Activated T-helper 17 cell treated with anti-CD3 and anti-CD28 coated beads, Interleukin-2, amount 50 U/mL, for 72 hours (primary cell): ENCODE measurements around the gene UBE2H. TPM values are rescaled to one million over a fixed set of nuclear protein-coding genes. Genes with fewer than 3 reads are reported as not detected.
"Not testable (repeated sequence)": the region's sequence is repeated elsewhere in the genome, so short reads cannot be mapped to it uniquely, and the experiment has no call there.

Experiments used
- ATAC-seq: fragments of 150-1000 bp; cut with Tn5 transposase; replicated peaks from 2 replicates; pipeline ENCODE4 v1.10.0; 2021; ENCODE audit warnings: mild to moderate bottlenecking, moderate library complexity
- H3K27ac Mint-ChIP-seq: one replicate; pipeline ENCODE4 v1.8.0; 2022; ENCODE audit warnings: mixed read lengths
- H3K27me3 Mint-ChIP-seq: one replicate; pipeline ENCODE4 v1.8.0; 2022; ENCODE audit warnings: mixed read lengths
- H3K36me3 Mint-ChIP-seq: one replicate; pipeline ENCODE4 v1.8.0; 2022; ENCODE audit warnings: low read depth, mild to moderate bottlenecking, mixed read lengths
- H3K4me1 Mint-ChIP-seq: one replicate; pipeline ENCODE4 v1.8.0; 2022; ENCODE audit warnings: mixed read lengths
- H3K4me3 Mint-ChIP-seq: one replicate; pipeline ENCODE4 v1.8.0; 2022; ENCODE audit warnings: mild to moderate bottlenecking, mixed read lengths
- H3K9me3 Mint-ChIP-seq: one replicate; pipeline ENCODE4 v1.8.0; 2022; ENCODE audit warnings: mixed read lengths
- total RNA-seq, 2 donors: library from RNA; stranded (reverse); gene quantifications; one replicate each; pipeline ENCODE4 v1.2.3, GENCODE V29; 2022

UBE2H gene
- total RNA-seq, 2 donors from 2014 or later: 27.8 to 54.0 TPM

DNA sequence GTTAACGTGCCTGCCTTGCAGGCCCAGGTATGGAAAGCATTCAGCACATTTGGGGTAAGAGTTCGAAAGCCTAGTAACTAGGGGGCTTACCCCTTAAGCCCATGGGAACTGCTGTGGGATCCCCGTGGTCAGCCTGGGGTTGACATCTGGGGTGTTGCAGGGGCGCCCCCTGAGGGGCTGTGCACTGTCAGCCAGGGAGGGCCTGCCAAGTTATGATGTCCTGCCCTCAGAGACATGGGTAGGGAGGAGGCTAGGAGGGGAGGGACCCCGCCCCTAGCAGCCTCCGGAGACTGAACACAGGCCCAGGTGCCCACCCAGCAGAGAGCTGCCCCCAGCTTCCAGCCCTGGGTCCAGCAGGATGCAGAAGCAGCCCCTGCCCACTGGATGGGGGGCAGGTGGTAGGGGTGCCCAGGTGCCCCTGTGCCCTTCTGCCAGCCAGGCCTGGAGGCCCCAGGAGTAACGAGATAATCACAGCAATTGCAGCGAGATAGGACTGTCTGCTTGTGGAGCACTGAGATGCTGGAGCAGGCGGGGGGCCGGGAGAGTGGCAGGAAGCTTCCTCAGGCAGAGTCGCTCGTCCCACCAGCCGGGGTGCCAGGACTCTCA lies 153.3 kb downstream of the UBE2H start:
- no peaks in the 10 kb centered on the region for H3K36me3 Mint-ChIP-seq
- no peak overlapping the region for H3K4me3 Mint-ChIP-seq
- H3K4me1 Mint-ChIP-seq: no peaks in the 10 kb centered on the region

DNA sequence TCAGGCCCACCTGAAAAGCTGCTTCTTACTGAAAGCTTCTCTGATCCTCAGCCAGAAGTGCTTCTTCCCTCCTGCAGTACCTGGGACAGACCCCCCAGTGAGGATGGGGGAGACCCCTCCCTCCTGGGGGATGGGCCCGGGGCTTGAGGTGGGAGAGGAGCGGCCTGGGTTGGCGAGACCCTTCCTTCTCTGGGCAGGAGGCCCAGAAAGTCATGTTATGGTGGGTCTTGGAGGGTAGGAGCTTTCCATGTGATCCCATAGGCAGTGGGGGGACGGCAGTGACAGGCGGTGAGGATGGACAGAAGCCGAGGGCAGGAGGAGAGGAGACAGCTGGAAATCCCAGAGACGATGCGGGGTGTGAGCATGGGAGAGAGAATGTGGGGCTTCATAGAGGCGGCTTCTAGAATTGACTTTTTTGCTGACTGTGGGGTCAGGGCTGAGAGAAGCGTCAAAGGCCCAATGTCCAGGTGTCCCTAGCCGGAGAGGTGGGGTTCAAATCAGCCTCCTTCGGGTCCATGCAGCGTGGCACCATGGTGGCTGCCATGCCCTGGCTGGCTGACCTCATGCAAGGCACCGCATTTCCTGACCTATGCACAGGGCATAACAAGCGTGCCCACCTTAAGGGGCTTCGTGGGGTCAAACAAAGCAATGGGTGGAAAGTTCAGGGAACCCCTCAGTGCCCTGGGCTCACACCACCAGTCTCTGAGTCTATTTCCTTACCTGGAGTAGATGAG lies 154.0 kb downstream of the UBE2H start:
- H3K36me3 Mint-ChIP-seq: no peaks in the 10 kb centered on the region
- ATAC-seq: no peak
- no peak overlapping the region for H3K27ac Mint-ChIP-seq
- H3K9me3 Mint-ChIP-seq: no peaks in the 10 kb centered on the region
- no peaks in the 10 kb centered on the region for H3K27me3 Mint-ChIP-seq
- no peak overlapping the region for H3K4me3 Mint-ChIP-seq
- H3K4me1 Mint-ChIP-seq: no peaks in the 10 kb centered on the region

More for the DNA sequence above, 153.3 kb downstream of the UBE2H start:
- no peak for ATAC-seq
- no peaks in the 10 kb centered on the region for H3K9me3 Mint-ChIP-seq
- no peak overlapping the region for H3K27ac Mint-ChIP-seq
- no peaks in the 10 kb centered on the region for H3K27me3 Mint-ChIP-seq

DNA sequence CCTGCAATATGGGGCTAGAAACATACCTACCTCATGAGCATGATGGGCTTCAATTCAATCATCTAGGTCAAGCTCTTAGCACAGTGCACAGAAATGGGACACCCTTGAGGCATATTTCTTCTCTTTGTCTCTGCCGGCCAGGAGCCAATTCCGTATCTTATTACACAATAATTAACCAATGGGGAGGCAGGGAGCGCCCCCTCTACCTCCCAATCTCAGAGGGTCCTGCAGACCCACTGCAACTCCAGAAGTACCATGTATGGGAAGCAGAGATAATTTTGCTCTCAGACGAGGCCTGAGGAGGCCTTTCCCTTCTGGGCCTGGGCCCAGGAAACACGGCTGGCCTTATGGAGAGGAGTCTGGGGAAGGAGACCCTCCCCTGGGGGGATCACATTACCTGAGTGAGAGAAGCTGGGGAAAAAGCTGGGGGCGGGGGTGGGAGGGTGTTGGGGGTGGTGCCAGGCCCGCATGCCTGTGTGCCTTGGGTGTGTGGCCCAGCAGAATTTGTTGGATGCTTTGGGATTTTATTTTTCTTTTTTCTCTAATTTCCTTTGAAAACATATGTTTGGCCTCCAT lies 155.5 kb downstream of the UBE2H start:
- H3K4me1 Mint-ChIP-seq: no peaks in the 10 kb centered on the region
- no peaks in the 10 kb centered on the region for H3K27me3 Mint-ChIP-seq
- H3K4me3 Mint-ChIP-seq: no peak overlapping the region
- ATAC-seq: no peak
- no peaks in the 10 kb centered on the region for H3K9me3 Mint-ChIP-seq
- no peak overlapping the region for H3K27ac Mint-ChIP-seq
- H3K36me3 Mint-ChIP-seq: no peaks in the 10 kb centered on the region

DNA sequence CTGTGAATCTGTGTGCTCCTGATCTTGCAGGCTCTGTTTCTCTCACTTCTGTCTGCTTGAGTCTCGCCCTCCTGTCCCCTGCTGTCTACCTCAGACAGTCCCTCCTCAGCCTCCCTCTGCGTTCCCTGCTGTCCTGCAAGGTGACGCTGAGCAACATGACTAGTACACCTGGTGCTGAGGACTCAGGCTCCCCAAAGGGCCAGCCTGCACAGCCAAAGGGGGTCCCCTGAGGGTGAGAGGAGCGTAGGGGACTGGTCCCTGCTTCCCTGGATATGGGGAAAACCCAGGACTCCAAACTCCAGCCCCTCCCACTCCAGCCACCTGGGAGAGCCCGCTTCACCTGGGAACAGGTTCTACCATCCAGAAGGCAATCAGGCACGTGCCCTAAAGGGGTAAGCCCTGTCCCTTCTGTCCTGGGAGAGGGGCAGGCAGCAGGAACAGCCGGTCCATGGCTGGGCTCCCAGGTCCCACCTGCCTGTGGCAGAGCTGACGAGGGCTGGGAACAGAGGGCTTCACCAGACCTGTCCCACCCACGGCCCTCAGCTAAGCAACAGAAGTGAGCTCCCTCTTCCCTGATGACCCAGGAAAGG lies 156.5 kb downstream of the UBE2H start:
- ATAC-seq: no peak
- no peak overlapping the region for H3K27ac Mint-ChIP-seq
- H3K27me3 Mint-ChIP-seq: peaks cover 2% of the 10 kb centered on the region
- no peaks in the 10 kb centered on the region for H3K4me1 Mint-ChIP-seq
- no peak overlapping the region for H3K4me3 Mint-ChIP-seq
- no peaks in the 10 kb centered on the region for H3K36me3 Mint-ChIP-seq
- no peaks in the 10 kb centered on the region for H3K9me3 Mint-ChIP-seq

DNA sequence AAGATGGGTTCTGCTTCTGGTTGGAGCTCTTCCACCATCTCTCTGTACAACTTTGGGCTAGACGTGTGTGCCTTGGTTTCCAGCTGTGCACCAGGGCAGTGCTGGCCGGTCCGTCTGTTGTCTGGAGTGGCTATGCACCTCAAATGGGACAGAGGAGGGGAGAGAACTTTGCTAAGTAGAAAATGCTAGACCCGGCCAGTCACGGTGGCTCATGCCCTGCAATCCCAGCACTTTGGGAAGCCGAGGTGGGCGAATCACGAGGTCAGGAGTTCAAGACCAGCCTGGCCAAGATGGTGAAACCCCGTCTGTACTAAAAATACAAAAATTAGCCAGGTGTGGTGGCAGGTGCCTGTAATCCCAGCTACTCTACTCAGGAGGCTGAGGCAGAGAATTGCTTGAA lies 158.3 kb downstream of the UBE2H start:
- not testable (repeated sequence) for H3K36me3 Mint-ChIP-seq

DNA sequence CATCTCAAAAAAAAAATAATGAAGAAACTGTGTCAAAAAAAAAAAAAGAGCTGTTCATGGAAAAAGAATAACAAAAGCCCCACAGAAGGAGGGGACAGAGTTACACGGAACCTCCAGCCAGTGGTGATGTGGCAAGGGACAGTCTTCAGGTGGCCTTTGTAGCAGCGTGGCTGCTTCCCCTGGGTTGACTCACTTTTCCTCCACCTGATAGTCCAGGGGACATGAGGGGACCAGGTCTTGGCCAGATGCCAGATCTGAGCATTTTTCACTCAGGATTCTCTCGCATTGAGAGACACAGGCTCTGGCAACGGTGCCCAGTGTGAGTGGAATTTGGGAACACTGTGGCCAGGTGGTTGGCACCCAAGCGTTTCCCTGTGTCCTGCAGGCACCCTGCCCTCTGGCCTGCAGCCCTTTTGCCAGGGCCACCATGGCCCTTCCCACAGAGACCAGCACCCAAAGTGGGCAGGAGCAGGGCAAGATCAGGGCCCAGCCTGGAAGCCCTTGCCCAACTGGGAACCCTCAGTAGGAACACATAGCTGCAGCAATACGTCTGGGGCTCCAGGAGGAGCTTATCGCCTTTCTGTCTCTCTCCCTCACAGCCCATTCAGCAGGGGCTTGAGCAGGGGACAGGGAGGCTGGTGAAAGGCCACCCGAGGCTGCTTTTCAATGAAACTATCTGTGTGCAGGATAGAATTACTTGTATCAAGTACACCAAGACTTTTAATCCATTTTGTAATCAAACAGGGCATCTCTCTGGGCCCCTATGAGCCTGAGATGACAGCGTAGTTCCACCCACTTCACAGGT lies 159.1 kb downstream of the UBE2H start:
- Mint-ChIP-seq H3K27ac (no peak overlapping the region), H3K9me3 (no peaks in the 10 kb centered on the region), H3K4me3 (no peak overlapping the region), H3K27me3 (peaks cover 13% of the 10 kb centered on the region), H3K36me3 (no peaks in the 10 kb centered on the region), H3K4me1 (no peaks in the 10 kb centered on the region)
- ATAC-seq: no peak

More for the DNA sequence above, 158.3 kb downstream of the UBE2H start:
- not testable (repeated sequence) for H3K27ac Mint-ChIP-seq, H3K4me1 Mint-ChIP-seq, H3K4me3 Mint-ChIP-seq, H3K9me3 Mint-ChIP-seq, ATAC-seq
- H3K27me3 Mint-ChIP-seq: peaks cover 11% of the 10 kb centered on the region

DNA sequence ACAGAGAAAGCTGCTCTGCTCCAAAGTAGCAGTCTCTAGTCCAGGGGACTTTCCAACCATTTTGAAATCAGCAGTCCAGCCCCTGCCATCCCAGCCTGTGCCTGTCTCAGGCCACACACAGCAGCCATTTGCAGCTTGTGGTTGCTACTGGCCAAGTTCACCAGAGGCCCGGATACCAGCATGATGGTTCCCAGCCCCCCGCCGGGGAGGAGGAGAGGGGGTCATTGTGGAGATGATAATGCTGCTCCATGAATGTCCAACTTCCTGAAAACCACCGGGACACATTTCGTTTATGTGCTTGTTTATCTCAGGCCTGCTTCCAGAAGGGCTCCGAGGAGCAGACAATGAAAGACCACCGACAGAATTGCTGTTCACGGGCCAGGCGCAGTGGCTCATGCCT lies 160.0 kb downstream of the UBE2H start:
- peaks cover 14% of the 10 kb centered on the region for H3K27me3 Mint-ChIP-seq
- no peak overlapping the region for H3K27ac Mint-ChIP-seq
- H3K9me3 Mint-ChIP-seq: no peaks in the 10 kb centered on the region
- H3K36me3 Mint-ChIP-seq: no peaks in the 10 kb centered on the region
- H3K4me3 Mint-ChIP-seq: no peak overlapping the region
- ATAC-seq: no peak
- H3K4me1 Mint-ChIP-seq: no peaks in the 10 kb centered on the region

DNA sequence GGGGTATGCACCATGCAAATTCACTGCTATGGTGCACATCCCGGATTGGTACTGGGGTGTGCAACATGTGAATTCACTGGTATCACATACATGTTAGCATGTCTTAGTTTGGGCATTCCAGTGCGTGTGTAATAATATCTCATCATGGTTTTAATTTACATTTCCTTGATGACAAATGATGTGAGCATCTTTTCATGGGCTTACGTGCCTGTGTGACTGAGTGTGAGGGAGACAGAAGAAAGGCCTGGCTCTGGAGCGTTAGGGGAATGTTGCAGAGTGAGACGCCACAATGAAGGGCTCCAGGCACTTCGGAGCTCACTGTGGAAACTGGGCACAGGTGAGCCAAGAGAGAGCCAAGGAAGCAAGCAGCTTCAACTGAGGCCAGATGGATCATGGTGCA lies 162.6 kb downstream of the UBE2H start:
- H3K4me1 Mint-ChIP-seq: no peaks in the 10 kb centered on the region
- peaks cover 40% of the 10 kb centered on the region for H3K27me3 Mint-ChIP-seq
- H3K27ac Mint-ChIP-seq: no peak overlapping the region
- no peaks in the 10 kb centered on the region for H3K9me3 Mint-ChIP-seq
- peaks cover 7% of the 10 kb centered on the region for H3K36me3 Mint-ChIP-seq
- no peak for ATAC-seq
- no peak overlapping the region for H3K4me3 Mint-ChIP-seq

DNA sequence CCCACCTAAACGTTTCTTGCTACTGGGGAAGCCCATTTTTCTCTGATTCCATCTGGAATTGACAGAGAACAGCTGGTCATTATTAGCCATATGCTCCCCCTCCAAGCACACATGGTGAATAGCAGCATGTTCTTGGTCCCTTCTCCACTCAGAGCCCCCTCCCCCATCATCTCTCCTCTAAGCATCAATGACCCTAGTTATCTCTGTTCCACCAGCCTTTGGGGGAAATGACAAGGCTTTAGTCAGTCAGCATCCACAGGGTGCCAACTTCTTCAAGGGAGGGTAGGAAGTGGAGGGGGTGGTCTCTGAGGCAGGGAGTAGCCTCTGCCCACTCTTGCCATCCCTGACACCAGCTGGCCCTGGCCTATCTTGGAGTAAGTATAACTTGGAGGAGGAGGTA lies 163.1 kb downstream of the UBE2H start:
- H3K36me3 Mint-ChIP-seq: peaks cover 8% of the 10 kb centered on the region
- no peaks in the 10 kb centered on the region for H3K9me3 Mint-ChIP-seq
- H3K27ac Mint-ChIP-seq: no peak overlapping the region
- no peak overlapping the region for H3K4me3 Mint-ChIP-seq
- ATAC-seq: no peak
- H3K27me3 Mint-ChIP-seq: peaks cover 44% of the 10 kb centered on the region
- no peaks in the 10 kb centered on the region for H3K4me1 Mint-ChIP-seq

DNA sequence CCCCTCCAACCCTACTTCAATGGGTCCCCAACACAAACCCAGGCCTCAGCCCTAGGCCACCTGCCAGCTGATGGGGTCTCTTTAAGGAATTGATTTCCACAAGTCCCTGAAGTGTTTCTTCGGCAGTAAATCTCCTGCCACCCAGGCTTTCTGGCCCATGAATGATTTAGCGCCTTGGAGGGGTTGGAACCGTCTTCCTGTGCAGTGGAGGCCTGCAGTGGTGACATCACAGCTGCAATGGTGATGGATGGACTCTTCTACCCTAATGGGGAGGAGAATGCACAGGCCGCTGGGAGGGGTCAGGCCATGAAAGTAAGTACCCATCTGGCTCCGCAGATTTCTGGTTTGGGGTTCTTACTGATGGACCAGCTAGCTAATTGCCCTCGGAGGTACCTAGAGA lies 163.8 kb downstream of the UBE2H start:
- Mint-ChIP-seq H3K4me1 (no peaks in the 10 kb centered on the region), H3K9me3 (no peaks in the 10 kb centered on the region), H3K27me3 (peaks cover 44% of the 10 kb centered on the region), H3K36me3 (peaks cover 8% of the 10 kb centered on the region), H3K4me3 (no peak overlapping the region), H3K27ac (no peak overlapping the region)
- no peak for ATAC-seq

DNA sequence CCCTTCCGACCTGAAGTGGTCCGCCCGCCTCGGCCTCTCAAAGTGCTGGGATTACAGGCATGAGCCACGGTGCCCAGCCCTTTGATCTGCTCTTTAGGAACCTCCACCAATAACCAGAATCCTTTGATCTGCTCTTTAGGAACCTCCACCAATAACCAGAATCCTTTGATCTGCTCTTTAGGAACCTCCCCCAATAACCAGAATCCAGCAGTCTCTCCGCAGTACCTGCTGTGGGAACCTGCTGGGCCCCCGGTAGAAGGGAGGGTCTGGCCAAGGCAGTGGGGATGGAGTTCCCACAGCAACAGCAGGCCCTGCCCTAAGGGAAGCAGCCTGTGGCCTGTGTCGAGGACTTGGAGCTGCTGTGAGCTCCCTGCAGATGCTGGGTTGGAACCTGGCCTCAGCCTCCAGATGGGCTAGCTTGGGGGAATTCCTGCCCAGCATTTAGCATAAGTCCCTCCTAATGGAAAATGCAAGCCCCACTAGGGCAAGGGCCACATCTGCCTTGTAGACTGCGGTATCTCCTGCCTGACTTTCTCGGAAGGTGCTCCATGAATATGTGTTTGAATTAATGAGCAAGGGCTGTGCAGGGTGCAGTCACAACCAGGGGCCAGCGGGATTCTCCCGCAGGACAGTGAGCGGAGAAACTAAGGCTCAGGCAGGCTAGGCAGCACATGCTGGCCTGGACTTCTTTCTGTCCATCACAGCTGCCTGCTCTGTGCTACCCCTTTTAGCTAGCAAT lies 165.8 kb downstream of the UBE2H start:
- no peak for ATAC-seq
- H3K27me3 Mint-ChIP-seq: peaks cover 61% of the 10 kb centered on the region

DNA sequence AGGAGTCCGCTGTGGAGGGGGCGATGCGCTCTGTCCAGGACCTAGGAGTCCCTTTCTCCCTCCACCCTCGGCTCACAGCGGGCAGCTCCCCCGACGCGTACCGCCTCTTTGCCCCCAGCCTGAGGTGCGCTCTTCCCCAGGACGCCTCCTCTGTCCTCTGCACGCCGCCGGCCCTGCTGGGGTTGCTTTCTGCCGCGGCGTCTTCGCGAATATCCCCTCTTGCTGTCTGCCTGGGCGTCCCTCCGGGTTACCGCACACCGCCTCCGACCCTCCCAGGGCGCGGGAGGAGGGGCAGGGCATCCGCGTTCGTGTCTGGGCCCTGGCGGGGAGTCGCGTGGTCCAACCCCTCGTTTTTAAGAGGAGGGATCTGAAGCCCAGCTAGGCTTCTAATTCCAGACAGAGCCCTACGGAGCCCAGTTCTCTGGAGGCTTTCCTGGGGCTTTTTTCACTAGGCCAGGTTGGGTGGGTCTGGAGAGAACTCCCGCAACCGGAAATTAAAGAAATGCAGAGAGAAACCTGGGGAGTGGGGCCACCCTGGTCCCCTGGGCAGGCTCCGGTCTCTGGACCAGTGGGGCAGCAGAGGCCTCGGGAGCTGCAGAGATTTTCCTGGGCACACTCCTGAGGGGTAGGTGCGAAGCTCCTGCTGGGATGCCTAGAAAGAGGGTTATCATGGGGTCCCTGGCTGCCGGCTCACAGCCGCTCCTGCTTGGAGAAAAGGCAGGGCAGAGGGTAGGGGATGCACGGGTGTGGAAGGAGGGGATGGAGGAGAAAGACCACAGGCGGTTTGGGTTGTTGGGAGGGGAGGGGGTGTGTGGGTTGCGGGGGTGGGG lies 166.9 kb downstream of the UBE2H start:
- Mint-ChIP-seq H3K27ac (no peak overlapping the region), H3K4me1 (peaks cover 17% of the 10 kb centered on the region), H3K36me3 (peaks cover 23% of the 10 kb centered on the region), H3K27me3 (peaks cover 63% of the 10 kb centered on the region), H3K4me3 (peak overlapping the region; percentile 49), H3K9me3 (no peaks in the 10 kb centered on the region)
- no peak for ATAC-seq

More for the DNA sequence above, 165.8 kb downstream of the UBE2H start:
- Mint-ChIP-seq H3K27ac (no peak overlapping the region), H3K4me3 (peak overlapping the region; percentile 49), H3K36me3 (peaks cover 19% of the 10 kb centered on the region), H3K9me3 (no peaks in the 10 kb centered on the region), H3K4me1 (peaks cover 12% of the 10 kb centered on the region)
